ENCODE results near the gene DAAM1.

The DAAM1 gene

GRCh38 chr14:59269466-59269865 is 81.0 kb downstream of the DAAM1 start:
- peaks cover 47% of the 10 kb centered on the region for H3K36me3 Mint-ChIP-seq (ENCODE audit: low read depth)
- no peaks in the 10 kb centered on the region for H3K9me3 Mint-ChIP-seq
- H3K27me3 Mint-ChIP-seq (ENCODE audit: low read depth) = no peaks in the 10 kb centered on the region
- no peak for TF ChIP-seq CTCF (IDR thresholded peaks at IDR 0.05; ENCODE audit: unreplicated experiment in 3 of 3)
- no peak overlapping the region for H3K4me3 Mint-ChIP-seq
- peaks cover 7% of the 10 kb centered on the region for H3K4me1 Mint-ChIP-seq
- no peak overlapping the region for H3K27ac Mint-ChIP-seq

GRCh38 chr14:59271256-59271655 is 82.8 kb downstream of the DAAM1 start:
- no peaks in the 10 kb centered on the region for H3K9me3 Mint-ChIP-seq
- H3K27ac Mint-ChIP-seq = no peak overlapping the region
- H3K4me1 Mint-ChIP-seq = peaks cover 25% of the 10 kb centered on the region
- peaks cover 30% of the 10 kb centered on the region for H3K36me3 Mint-ChIP-seq (ENCODE audit: low read depth)
- H3K27me3 Mint-ChIP-seq (ENCODE audit: low read depth) = no peaks in the 10 kb centered on the region
- TF ChIP-seq CTCF (IDR thresholded peaks at IDR 0.05; ENCODE audit: unreplicated experiment in 3 of 3) = no peak
- no peak overlapping the region for H3K4me3 Mint-ChIP-seq

- Mint-ChIP-seq H3K27ac (no peak overlapping the region), H3K36me3 (ENCODE audit: low read depth) (peaks cover 25% of the 10 kb centered on the region), H3K27me3 (ENCODE audit: low read depth) (no peaks in the 10 kb centered on the region), H3K4me1 (peaks cover 27% of the 10 kb centered on the region), H3K4me3 (no peak overlapping the region), H3K9me3 (no peaks in the 10 kb centered on the region)
- TF ChIP-seq CTCF (IDR thresholded peaks at IDR 0.05; ENCODE audit: unreplicated experiment in 3 of 3) = no peak
These were observed 83.3 kb downstream of the DAAM1 start for GRCh38 chr14:59271734-59272133.

- Mint-ChIP-seq H3K9me3 (no peaks in the 10 kb centered on the region), H3K27ac (no peak overlapping the region), H3K27me3 (ENCODE audit: low read depth) (no peaks in the 10 kb centered on the region), H3K4me1 (peaks cover 28% of the 10 kb centered on the region), H3K36me3 (ENCODE audit: low read depth) (peaks cover 19% of the 10 kb centered on the region), H3K4me3 (no peak overlapping the region)
- TF ChIP-seq CTCF (IDR thresholded peaks at IDR 0.05; ENCODE audit: unreplicated experiment in 3 of 3) = no peak
These were observed 84.2 kb downstream of the DAAM1 start for GRCh38 chr14:59272633-59273032.

- TF ChIP-seq CTCF (IDR thresholded peaks at IDR 0.05; ENCODE audit: unreplicated experiment in 3 of 3) = no peak
- Mint-ChIP-seq H3K36me3 (ENCODE audit: low read depth) (peaks cover 11% of the 10 kb centered on the region), H3K27ac (no peak overlapping the region), H3K27me3 (ENCODE audit: low read depth) (no peaks in the 10 kb centered on the region), H3K4me3 (no peak overlapping the region), H3K4me1 (peaks cover 39% of the 10 kb centered on the region), H3K9me3 (no peaks in the 10 kb centered on the region)
These were observed 85.3 kb downstream of the DAAM1 start for GRCh38 chr14:59273737-59274136.

GRCh38 chr14:59274991-59275391 is 86.5 kb downstream of the DAAM1 start:
- H3K9me3 Mint-ChIP-seq = no peaks in the 10 kb centered on the region
- no peak for TF ChIP-seq CTCF (IDR thresholded peaks at IDR 0.05; ENCODE audit: unreplicated experiment in 3 of 3)
- no peaks in the 10 kb centered on the region for H3K27me3 Mint-ChIP-seq (ENCODE audit: low read depth)
- no peak overlapping the region for H3K4me3 Mint-ChIP-seq
- peak overlapping the region; percentile 11 to 68 (median 45) for H3K27ac Mint-ChIP-seq
- H3K4me1 Mint-ChIP-seq = peaks cover 40% of the 10 kb centered on the region
- peaks cover 5% of the 10 kb centered on the region for H3K36me3 Mint-ChIP-seq (ENCODE audit: low read depth)

All from nephron (organoid).